ENCODE data around the gene FHAD1. TPM values are rescaled to one million over a fixed set of nuclear protein-coding genes. Genes with fewer than 3 reads are reported as not detected.
A peak's percentile ranks its signal among the peaks of the same experiment; 100 is the strongest.

The FHAD1 gene
- total and polyA plus RNA-seq, 10 of the 15 experiments (the other 5 are each of a cell fraction or from before 2014, with no cell fraction given): 0.09 to 1.0 (median 0.32) TPM; not detected in 2

- POLR2A ChIA-PET: interaction anchor here (0.5 kb wide), 1 partner anchor 80 kb away, joined by 11 read pairs; no protein-coding TSS in a partner anchor
- peak; percentile 88 for FAIRE-seq
- Histone ChIP-seq H3K79me2 (ENCODE audit: control insufficient read depth, insufficient read depth, low read length) (no peaks in the 10 kb centered on the region), H3K9me3 (replicated peaks; ENCODE audit: control insufficient read depth, insufficient read depth, low read length) (no peaks in the 10 kb centered on the region), H3K9ac (ENCODE audit: control insufficient read depth, insufficient read depth, low read length) (peak overlapping the region; percentile 32; the same call in 1 of the 2 replicates), H2AFZ (ENCODE audit: control insufficient read depth, low read depth, low read length) (peak overlapping the region; percentile 90), H3K4me3 (peak overlapping the region; percentile 54; the same call in 1 of the 2 replicates), H4K20me1 (ENCODE audit: control insufficient read depth, insufficient read depth) (no peaks in the 10 kb centered on the region), H3K27ac (ENCODE audit: control insufficient read depth, insufficient read depth) (no peak overlapping the region), H3K4me1 (ENCODE audit: control insufficient read depth, insufficient read depth, low read length) (peaks cover 28% of the 10 kb centered on the region), H3K36me3 (ENCODE audit: control insufficient read depth in 2 of 2, insufficient read depth in 2 of 2, low read length in 1 of 2) (no peaks in the 10 kb centered on the region), H3K27me3 (replicated peaks in 1 of 2; ENCODE audit: control insufficient read depth in 2 of 2, insufficient read depth in 2 of 2, low read length in 1 of 2) (no peaks in the 10 kb centered on the region), H3K4me2 (ENCODE audit: control insufficient read depth, insufficient read depth) (peak overlapping the region; percentile 85)
- in situ Hi-C loops (cut with MboI): no loop called here
- BruUV-seq (replicated peaks): no TSS peak
- intact Hi-C loops (cut with micrococcal nuclease; ENCODE audit: unreplicated experiment): no loop called here
- 22% methylated on average over 20 of the region's 20 CpGs for WGBS (ENCODE audit: insufficient coverage, insufficient replicate concordance, low lambda C conversion rate, missing lambda C conversion rate)
- DNase-seq (ENCODE audit: low read depth, low spot score): peak; percentile 24
- SMC1A ChIA-PET (ENCODE audit: uncharacterized antibody, unreplicated experiment): no interaction called here
- CTCF ChIA-PET: interaction anchor here (0.6 kb wide), 1 partner anchor 1231 kb away, joined by 3 read pairs; no protein-coding TSS in a partner anchor
- peak; percentile 93 for ATAC-seq
- RAD21 ChIA-PET (ENCODE audit: unreplicated experiment): interaction anchor here (1.2 kb wide), 1 partner anchor 46 kb away, joined by 3 read pairs; no protein-coding TSS in a partner anchor
- TF ChIP-seq TCF12 (IDR thresholded peaks at IDR 0.05; ENCODE audit: low read depth, low read length): no peak
- TF ChIP-seq CHD2 (IDR thresholded peaks at IDR 0.05; ENCODE audit: borderline replicate concordance, low read depth, low read length): no peak
- TF ChIP-seq ATF7 (IDR thresholded peaks at IDR 0.05; ENCODE audit: low read depth): no peak
- no peak for TF ChIP-seq YBX1 (IDR thresholded peaks at IDR 0.05)
- TF ChIP-seq NR2F1 (conservative IDR thresholded peaks at IDR 0.05): no peak
- TF ChIP-seq ZNF622 (IDR thresholded peaks at IDR 0.05): no peak
- no peak for TF ChIP-seq BHLHE40 (IDR thresholded peaks at IDR 0.05; ENCODE audit: borderline replicate concordance in 1 of 2, low read depth in 2 of 2, low read length in 1 of 2)
- TF ChIP-seq YY1 (IDR thresholded peaks at IDR 0.05; ENCODE audit: low read depth, low read length): peak; percentile 41; the same call in 1 of the 2 replicates
- no peak for TF ChIP-seq POLR2AphosphoS5 (IDR thresholded peaks at IDR 0.05; ENCODE audit: low read length)
- TF ChIP-seq ZNF687 (IDR thresholded peaks at IDR 0.05): no peak
- no peak for TF ChIP-seq NKRF (conservative IDR thresholded peaks at IDR 0.05)
- no peak for TF ChIP-seq SMAD1 (IDR thresholded peaks at IDR 0.05; ENCODE audit: low read depth, partially characterized antibody)
- TF ChIP-seq ZNF274 (IDR thresholded peaks at IDR 0.05; ENCODE audit: insufficient read depth, insufficient read length): no peak
- TF ChIP-seq MYC (IDR thresholded peaks at IDR 0.05; ENCODE audit: insufficient read depth, insufficient read length, insufficient replicate concordance, low read length, severe bottlenecking): no peak
- no peak for TF ChIP-seq WRNIP1 (IDR thresholded peaks at IDR 0.05; ENCODE audit: borderline replicate concordance, low read depth, low read length)
- TF ChIP-seq ESRRA (IDR thresholded peaks at IDR 0.05; ENCODE audit: low read length): no peak
- no peak for TF ChIP-seq KDM1A (IDR thresholded peaks at IDR 0.05; ENCODE audit: borderline replicate concordance)
- TF ChIP-seq BACH1 (IDR thresholded peaks at IDR 0.05; ENCODE audit: borderline replicate concordance): no peak
Measured at GRCh38 chr1:15384301-15384901, 137.4 kb downstream of the FHAD1 start.
